ENCODE measurements around the gene ZFYVE26. TPM values are rescaled to one million over a fixed set of nuclear protein-coding genes. Genes with fewer than 3 reads are reported as not detected.
A peak's percentile ranks its signal among the peaks of the same experiment; 100 is the strongest.
"Not testable (repeated sequence)": the region's sequence is repeated elsewhere in the genome, so short reads cannot be mapped to it uniquely, and the experiment has no call there.

ZFYVE26 gene
- total and polyA plus RNA-seq, 2 donors = 7.6 to 25.2 TPM

DNA sequence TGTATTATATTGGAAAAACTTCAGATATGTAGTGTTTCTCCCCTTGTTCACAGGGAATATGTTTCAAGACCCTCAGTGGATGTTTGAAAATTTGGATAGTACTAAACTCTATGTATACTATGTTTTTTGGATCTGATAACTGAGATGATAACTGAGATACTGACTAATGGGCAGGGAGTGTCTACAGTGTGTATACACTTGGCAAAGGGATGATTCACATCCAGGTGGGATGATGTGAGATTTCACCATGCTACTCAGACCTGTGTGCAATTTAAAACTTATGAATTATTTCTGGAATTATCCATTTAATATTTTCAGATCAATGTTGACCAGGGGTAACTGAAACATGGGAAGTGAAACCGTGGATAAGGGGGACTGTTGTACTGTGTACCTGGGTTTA lies 17.0 kb upstream of the ZFYVE26 start:
- WGBS = 96% methylated on average over 1 of the region's 1 CpG
- H3K36me3 ChIP-seq (ENCODE audit: insufficient read depth) = no peaks in the 10 kb centered on the region
- H3K27ac ChIP-seq (ENCODE audit: low read depth) = no peak overlapping the region
- no peak overlapping the region for H3K4me3 ChIP-seq (ENCODE audit: low read depth, low read length)
- DNase-seq (ENCODE audit: extremely low spot score) = no peak
- H3K4me1 ChIP-seq (ENCODE audit: insufficient read depth) = no peaks in the 10 kb centered on the region

- DNase-seq (ENCODE audit: extremely low spot score) = no peak
- Histone ChIP-seq H3K27ac (ENCODE audit: low read depth) (no peak overlapping the region), H3K36me3 (ENCODE audit: insufficient read depth) (no peaks in the 10 kb centered on the region), H3K4me1 (ENCODE audit: insufficient read depth) (no peaks in the 10 kb centered on the region), H3K4me3 (ENCODE audit: low read depth, low read length) (no peak overlapping the region)
- whole genome bisulfite sequencing = 85% methylated on average over 8 of the region's 8 CpGs
Measured at GRCh38 chr14:67831113-67831512, 14.7 kb upstream of the ZFYVE26 start.

GRCh38 chr14:67821121-67821520 lies 4.7 kb upstream of the ZFYVE26 start:
- no peak overlapping the region for H3K27ac ChIP-seq (ENCODE audit: low read depth)
- DNase-seq (ENCODE audit: extremely low spot score) = no peak
- H3K4me1 ChIP-seq (ENCODE audit: insufficient read depth) = no peaks in the 10 kb centered on the region
- H3K4me3 ChIP-seq (ENCODE audit: low read depth, low read length) = no peak overlapping the region
- no peaks in the 10 kb centered on the region for H3K36me3 ChIP-seq (ENCODE audit: insufficient read depth)

DNA sequence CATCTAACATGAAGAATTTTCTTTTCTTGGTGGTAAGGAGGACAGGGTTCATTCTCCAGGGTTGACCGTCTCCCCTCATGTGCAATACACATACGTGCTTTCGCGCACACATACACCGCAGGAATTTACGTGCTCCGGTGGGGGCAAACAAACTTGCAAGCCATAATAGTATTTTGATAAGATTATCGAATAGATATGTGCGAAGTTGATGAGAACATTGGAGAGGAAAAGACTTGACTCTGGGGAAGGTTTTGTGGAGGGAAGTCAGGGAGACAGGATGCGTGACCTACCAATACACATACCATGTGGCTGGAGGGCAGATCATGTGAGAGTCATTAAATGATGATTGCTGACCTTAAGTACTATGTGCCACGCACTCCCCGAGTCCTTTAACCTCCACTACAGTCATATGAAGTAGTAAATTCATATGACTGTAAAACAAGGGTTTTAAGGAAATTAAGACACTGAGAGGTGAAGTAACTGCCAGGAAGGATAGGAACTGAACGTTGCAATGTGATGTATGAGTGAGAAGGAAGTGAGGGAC lies 4.1 kb upstream of the ZFYVE26 start:
- Histone ChIP-seq H3K4me1 (ENCODE audit: insufficient read depth) (no peaks in the 10 kb centered on the region), H3K4me3 (ENCODE audit: low read depth, low read length) (peak overlapping the region; percentile 54), H3K27ac (ENCODE audit: low read depth) (no peak overlapping the region), H3K36me3 (ENCODE audit: insufficient read depth) (no peaks in the 10 kb centered on the region)
- WGBS = 15% methylated on average over 13 of the region's 13 CpGs
- no peak for DNase-seq (ENCODE audit: extremely low spot score)

GRCh38 chr14:67819563-67820421 lies 3.4 kb upstream of the ZFYVE26 start, which contains the start of gene RAD51B:
Gene RAD51B, plus strand, starts transcription at chr14:67819779.
- peak; percentile 86 for DNase-seq (ENCODE audit: extremely low spot score)
- H3K36me3 ChIP-seq (ENCODE audit: insufficient read depth) = no peaks in the 10 kb centered on the region
- no peaks in the 10 kb centered on the region for H3K4me1 ChIP-seq (ENCODE audit: insufficient read depth)
- H3K27ac ChIP-seq (ENCODE audit: low read depth) = no peak within 1 kb of the TSS
- H3K4me3 ChIP-seq (ENCODE audit: low read depth, low read length) = peak within 1 kb of the TSS; percentile 54
- WGBS = under 1% methylated on average over 30 of the region's 30 CpGs

DNA sequence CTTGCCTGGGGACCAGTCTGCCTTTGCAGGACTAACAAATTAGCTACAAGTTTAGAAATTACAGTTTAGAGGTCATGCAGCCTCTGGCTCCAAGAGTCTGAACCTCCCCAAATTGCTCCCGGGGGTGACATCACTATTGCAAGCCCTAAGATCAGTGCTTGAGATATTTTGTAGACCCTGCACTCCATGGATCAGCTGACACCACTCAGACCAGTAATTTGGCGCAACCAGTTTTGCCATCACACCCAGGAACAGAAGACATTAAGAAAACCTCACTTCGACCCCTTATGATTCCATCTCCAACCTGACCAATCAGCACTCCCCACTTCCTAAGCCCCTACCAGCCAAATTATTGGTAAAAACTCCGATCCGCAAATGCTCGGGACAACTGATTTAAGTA lies 2.1 kb upstream of the ZFYVE26 start:
- not testable (repeated sequence) for H3K4me3 ChIP-seq (ENCODE audit: low read depth, low read length); H3K4me1 ChIP-seq (ENCODE audit: insufficient read depth); DNase-seq (ENCODE audit: extremely low spot score); H3K36me3 ChIP-seq (ENCODE audit: insufficient read depth); H3K27ac ChIP-seq (ENCODE audit: low read depth)
- 95% methylated on average over 6 of the region's 6 CpGs for WGBS

DNA sequence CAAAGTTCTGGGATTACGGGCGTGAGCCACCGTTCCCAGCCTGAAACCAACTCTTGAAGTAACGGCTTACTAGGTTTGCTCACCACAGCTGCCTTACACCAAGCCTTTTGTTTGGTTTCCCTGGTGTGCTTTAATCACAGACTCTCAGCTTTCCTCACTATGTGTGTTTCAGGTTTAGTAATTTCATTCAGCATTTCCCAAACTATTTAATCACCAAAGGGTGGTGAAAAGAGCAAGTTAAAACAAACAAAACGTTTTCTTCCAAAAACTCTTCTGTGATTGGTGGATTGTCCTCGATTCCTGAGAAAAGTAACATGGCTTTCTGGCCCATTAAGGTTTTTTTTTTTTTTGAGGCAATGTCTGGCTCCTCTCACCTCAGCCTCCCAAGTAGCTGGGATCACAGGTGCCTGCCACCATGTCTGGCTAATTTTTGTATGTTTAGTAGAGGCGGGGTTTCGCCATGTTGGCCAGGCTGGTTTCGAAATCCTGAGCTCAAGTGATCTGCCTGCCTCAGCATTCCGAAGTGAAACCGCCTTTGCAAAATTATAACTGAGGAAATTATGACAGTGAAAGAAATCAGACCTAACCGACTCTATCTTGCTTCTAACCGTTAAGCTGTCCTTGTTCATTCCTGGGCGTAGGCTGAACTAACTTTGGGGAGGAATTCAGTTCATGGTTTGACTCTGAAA lies 1.5 kb upstream of the ZFYVE26 start:
- DNase-seq (ENCODE audit: extremely low spot score) = no peak
- Histone ChIP-seq H3K27ac (ENCODE audit: low read depth) (no peak overlapping the region), H3K4me3 (ENCODE audit: low read depth, low read length) (no peak overlapping the region), H3K4me1 (ENCODE audit: insufficient read depth) (no peaks in the 10 kb centered on the region), H3K36me3 (ENCODE audit: insufficient read depth) (no peaks in the 10 kb centered on the region)
- 91% methylated on average over 14 of the region's 14 CpGs for WGBS

GRCh38 chr14:67815573-67816225 lies 691 bp downstream of the ZFYVE26 start:
- no peak for DNase-seq (ENCODE audit: extremely low spot score)
- Histone ChIP-seq H3K36me3 (ENCODE audit: insufficient read depth) (no peaks in the 10 kb centered on the region), H3K4me1 (ENCODE audit: insufficient read depth) (no peaks in the 10 kb centered on the region), H3K27ac (ENCODE audit: low read depth) (no peak overlapping the region), H3K4me3 (ENCODE audit: low read depth, low read length) (peak overlapping the region; percentile 72)
- 5% methylated on average over 14 of the region's 14 CpGs for WGBS

GRCh38 chr14:67814821-67815220 lies 1.6 kb downstream of the ZFYVE26 start:
- 76% methylated on average over 2 of the region's 2 CpGs for WGBS
- no peak overlapping the region for H3K4me3 ChIP-seq (ENCODE audit: low read depth, low read length)
- no peak for DNase-seq (ENCODE audit: extremely low spot score)
- H3K36me3 ChIP-seq (ENCODE audit: insufficient read depth) = peaks cover 3% of the 10 kb centered on the region
- H3K27ac ChIP-seq (ENCODE audit: low read depth) = no peak overlapping the region
- H3K4me1 ChIP-seq (ENCODE audit: insufficient read depth) = no peaks in the 10 kb centered on the region

- no peaks in the 10 kb centered on the region for H3K4me1 ChIP-seq (ENCODE audit: insufficient read depth)
- no peak for DNase-seq (ENCODE audit: extremely low spot score)
- WGBS = 81% methylated on average over 3 of the region's 3 CpGs
- no peak overlapping the region for H3K27ac ChIP-seq (ENCODE audit: low read depth)
- H3K36me3 ChIP-seq (ENCODE audit: insufficient read depth) = peaks cover 22% of the 10 kb centered on the region
- H3K4me3 ChIP-seq (ENCODE audit: low read depth, low read length) = no peak overlapping the region
Measured at GRCh38 chr14:67806246-67806645, 10.1 kb downstream of the ZFYVE26 start.

GRCh38 chr14:67800743-67801142 lies 15.6 kb downstream of the ZFYVE26 start:
- Histone ChIP-seq H3K36me3 (ENCODE audit: insufficient read depth) (peaks cover 15% of the 10 kb centered on the region), H3K4me1 (ENCODE audit: insufficient read depth) (no peaks in the 10 kb centered on the region), H3K4me3 (ENCODE audit: low read depth, low read length) (no peak overlapping the region), H3K27ac (ENCODE audit: low read depth) (no peak overlapping the region)
- DNase-seq (ENCODE audit: extremely low spot score) = no peak
- WGBS = 96% methylated on average over 4 of the region's 4 CpGs

DNA sequence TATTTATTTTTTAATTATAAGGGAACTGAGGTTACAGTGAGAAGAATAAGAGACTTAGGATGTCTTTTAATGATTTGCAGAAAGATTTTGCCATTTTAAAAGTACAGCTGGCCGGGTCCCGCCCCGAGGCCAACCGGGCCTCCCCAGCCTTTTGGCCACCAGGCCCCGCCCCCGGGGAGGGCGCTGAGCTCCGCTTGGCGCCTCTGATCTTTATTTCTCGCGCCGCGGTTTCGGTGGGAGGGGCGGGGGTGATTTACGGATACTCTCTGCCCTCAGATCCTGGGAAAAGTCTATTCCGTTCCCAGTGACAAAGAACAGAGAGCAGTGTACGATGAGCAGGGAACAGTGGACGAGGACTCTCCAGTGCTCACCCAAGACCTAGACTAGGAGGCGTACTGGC lies 17.7 kb downstream of the ZFYVE26 start:
- Histone ChIP-seq H3K36me3 (ENCODE audit: insufficient read depth) (peaks cover 9% of the 10 kb centered on the region), H3K27ac (ENCODE audit: low read depth) (no peak overlapping the region), H3K4me1 (ENCODE audit: insufficient read depth) (no peaks in the 10 kb centered on the region), H3K4me3 (ENCODE audit: low read depth, low read length) (no peak overlapping the region)
- 85% methylated on average over 20 of the region's 20 CpGs for WGBS
- no peak for DNase-seq (ENCODE audit: extremely low spot score)

- 91% methylated on average over 1 of the region's 1 CpG for WGBS
- no peak for DNase-seq (ENCODE audit: extremely low spot score)
- H3K4me3 ChIP-seq (ENCODE audit: low read depth, low read length) = no peak overlapping the region
- H3K27ac ChIP-seq (ENCODE audit: low read depth) = no peak overlapping the region
- H3K36me3 ChIP-seq (ENCODE audit: insufficient read depth) = peaks cover 15% of the 10 kb centered on the region
- no peaks in the 10 kb centered on the region for H3K4me1 ChIP-seq (ENCODE audit: insufficient read depth)
Measured at GRCh38 chr14:67787673-67788072, 28.7 kb downstream of the ZFYVE26 start.

Measured in urinary bladder (tissue), 4 donors.